BJ (cell line): ENCODE measurements around the gene TBPL2. TPM values are rescaled to one million over a fixed set of nuclear protein-coding genes. Genes with fewer than 3 reads are reported as not detected.

ENCODE experiments used
- CTCF ChIA-PET: fragments of 350-600 bp; formaldehyde crosslinking; extraction: SDS; loops from one replicate; lab custom pipeline; 2021; ENCODE audit warnings: antibody characterized with exemption, inconsistent platforms; lab: Yijun Ruan, JAX
- POLR2A ChIA-PET: fragments of 300-600 bp; sonication (Branson Sonifier 250); formaldehyde crosslinking; extraction: SDS; loops from one replicate; lab custom pipeline; 2021; ENCODE audit warnings: antibody characterized with exemption; lab: Charles Lee
- DNase-seq: peaks from one replicate; pipeline ENCODE4 v3.0.0-alpha.2; 2011; ENCODE audit warnings: low read depth
- H3K27me3 ChIP-seq: 2 replicates; pipeline ENCODE4 v1.6.0; 2011; ENCODE audit warnings: low read length; ENCODE audit not compliant: control insufficient read depth, insufficient read depth
- H3K36me3 ChIP-seq: 2 replicates; pipeline ENCODE4 v1.5.1; 2011; ENCODE audit warnings: low read length; ENCODE audit not compliant: control insufficient read depth, insufficient read depth
- H3K4me3 ChIP-seq: 2 replicates; pipeline ENCODE4 v1.5.1; 2011; ENCODE audit warnings: low read depth, mild to moderate bottlenecking, control low read depth, low read length
- polyA plus RNA-seq: library from polyadenylated mRNA; depleted of rRNA; stranded (reverse); fragments of >200 nt; gene quantifications from 2 replicates; pipeline ENCODE4 v1.2.3, GENCODE V29; 2011
- TF ChIP-seq, protein P1 (sequence below): IDR thresholded peaks from 2 replicates; pipeline ENCODE4 v1.5.1; 2011; ENCODE audit warnings: low read depth, mild to moderate bottlenecking, control low read depth, inconsistent platforms, low read length, moderate library complexity; ENCODE audit not compliant: insufficient read depth

TBPL2 gene
- polyA plus RNA-seq, 1 experiment = not detected

GRCh38 chr14:55451398-55451797 lies 11.0 kb upstream of the TBPL2 start:
- no peaks in the 10 kb centered on the region for H3K36me3 ChIP-seq
- TF ChIP-seq, protein P1, sequence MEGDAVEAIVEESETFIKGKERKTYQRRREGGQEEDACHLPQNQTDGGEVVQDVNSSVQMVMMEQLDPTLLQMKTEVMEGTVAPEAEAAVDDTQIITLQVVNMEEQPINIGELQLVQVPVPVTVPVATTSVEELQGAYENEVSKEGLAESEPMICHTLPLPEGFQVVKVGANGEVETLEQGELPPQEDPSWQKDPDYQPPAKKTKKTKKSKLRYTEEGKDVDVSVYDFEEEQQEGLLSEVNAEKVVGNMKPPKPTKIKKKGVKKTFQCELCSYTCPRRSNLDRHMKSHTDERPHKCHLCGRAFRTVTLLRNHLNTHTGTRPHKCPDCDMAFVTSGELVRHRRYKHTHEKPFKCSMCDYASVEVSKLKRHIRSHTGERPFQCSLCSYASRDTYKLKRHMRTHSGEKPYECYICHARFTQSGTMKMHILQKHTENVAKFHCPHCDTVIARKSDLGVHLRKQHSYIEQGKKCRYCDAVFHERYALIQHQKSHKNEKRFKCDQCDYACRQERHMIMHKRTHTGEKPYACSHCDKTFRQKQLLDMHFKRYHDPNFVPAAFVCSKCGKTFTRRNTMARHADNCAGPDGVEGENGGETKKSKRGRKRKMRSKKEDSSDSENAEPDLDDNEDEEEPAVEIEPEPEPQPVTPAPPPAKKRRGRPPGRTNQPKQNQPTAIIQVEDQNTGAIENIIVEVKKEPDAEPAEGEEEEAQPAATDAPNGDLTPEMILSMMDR = no peak
- no peak for DNase-seq
- ChIA-PET CTCF (no interaction called here), POLR2A (no interaction called here)
- no peak overlapping the region for H3K4me3 ChIP-seq
- no peaks in the 10 kb centered on the region for H3K27me3 ChIP-seq

- H3K36me3 ChIP-seq = no peaks in the 10 kb centered on the region
- no peaks in the 10 kb centered on the region for H3K27me3 ChIP-seq
- DNase-seq = no peak
- CTCF ChIA-PET = interaction anchor here (0.8 kb wide), 1 partner anchor 10 kb away, joined by 3 read pairs; no protein-coding TSS in a partner anchor
- POLR2A ChIA-PET = no interaction called here
- TF ChIP-seq, protein P1 = no peak
- H3K4me3 ChIP-seq = no peak overlapping the region
Observed at GRCh38 chr14:55450987-55451386, 10.6 kb upstream of the TBPL2 start.

DNA sequence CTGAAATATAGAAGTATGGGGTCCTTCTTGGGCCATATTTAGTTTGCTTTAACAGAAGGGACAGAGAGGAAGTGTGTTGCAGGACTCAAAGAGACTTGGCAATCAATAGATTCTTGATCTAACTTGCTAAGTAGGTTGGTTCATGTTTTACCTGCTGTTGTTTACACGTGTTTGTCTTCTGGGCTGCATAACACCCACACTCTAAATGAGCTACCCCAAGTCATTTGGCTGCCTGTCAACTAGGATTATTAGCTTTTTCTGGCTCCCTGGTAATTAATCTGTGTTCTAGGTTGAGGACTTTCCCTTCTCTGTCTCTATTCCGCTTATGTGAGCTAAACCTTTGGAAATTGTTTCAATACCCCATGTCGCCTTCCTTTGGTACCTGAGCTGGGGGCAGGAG lies 10.1 kb upstream of the TBPL2 start:
- H3K4me3 ChIP-seq = no peak overlapping the region
- TF ChIP-seq, protein P1 = no peak
- ChIA-PET CTCF (interaction anchor here (0.8 to 1.7 kb wide), 2 partner anchors 10 to 1024 kb away, joined by 3 to 5 read pairs; no protein-coding TSS in a partner anchor), POLR2A (no interaction called here)
- no peak for DNase-seq
- no peaks in the 10 kb centered on the region for H3K27me3 ChIP-seq
- H3K36me3 ChIP-seq = no peaks in the 10 kb centered on the region

- TF ChIP-seq, protein P1 = no peak
- no peak for DNase-seq
- Histone ChIP-seq H3K27me3 (no peaks in the 10 kb centered on the region), H3K36me3 (no peaks in the 10 kb centered on the region), H3K4me3 (no peak overlapping the region)
- CTCF ChIA-PET = interaction anchor here (0.8 to 1.7 kb wide), 2 partner anchors 11 to 1024 kb away, joined by 3 to 5 read pairs; no protein-coding TSS in a partner anchor
- POLR2A ChIA-PET = no interaction called here
Observed at GRCh38 chr14:55450124-55450523, 9.7 kb upstream of the TBPL2 start.

- Histone ChIP-seq H3K36me3 (no peaks in the 10 kb centered on the region), H3K27me3 (no peaks in the 10 kb centered on the region), H3K4me3 (no peak overlapping the region)
- no peak for DNase-seq
- TF ChIP-seq, protein P1 = no peak
- ChIA-PET POLR2A (no interaction called here), CTCF (interaction anchor here (1.7 to 8.1 kb wide), 2 partner anchors 15 to 1025 kb away, joined by 5 to 71 read pairs; no protein-coding TSS in a partner anchor)
Observed at GRCh38 chr14:55449116-55449515, 8.7 kb upstream of the TBPL2 start.
